ACC112 (cell line): ENCODE results near the gene PPP2R5C.

Source experiments
- H2AFZ ChIP-seq: fragments of 200-600 bp; sonication (generic); one replicate; pipeline ENCODE4 v1.6.0; 2017; ENCODE audit warnings: antibody characterized with exemption, low read length; ENCODE audit not compliant: unreplicated experiment
- H3K27ac ChIP-seq: fragments of 200-600 bp; sonication (generic); 2 replicates; pipeline ENCODE4 v1.5.1; 2014; ENCODE audit warnings: low read depth, mild to moderate bottlenecking, antibody characterized with exemption, low read length, moderate library complexity
- H3K27me3 ChIP-seq: fragments of 200-600 bp; sonication (generic); 2 replicates; pipeline ENCODE4 v1.6.1; 2014; ENCODE audit warnings: mild to moderate bottlenecking, antibody characterized with exemption, low read length, moderate library complexity, mixed read lengths; ENCODE audit not compliant: insufficient read depth
- H3K36me3 ChIP-seq: fragments of 200-600 bp; sonication (generic); 2 replicates; pipeline ENCODE4 v1.6.1; 2016; ENCODE audit warnings: mild to moderate bottlenecking, antibody characterized with exemption, low read length, moderate library complexity, mixed read lengths; ENCODE audit not compliant: insufficient read depth
- H3K4me1 ChIP-seq: fragments of 200-600 bp; sonication (generic); one replicate; pipeline ENCODE4 v1.6.1; 2016; ENCODE audit warnings: low read length, mixed read lengths; ENCODE audit not compliant: insufficient read depth, unreplicated experiment, control insufficient read depth
- H3K4me3 ChIP-seq: fragments of 200-600 bp; sonication (generic); 2 replicates; pipeline ENCODE4 v1.5.1; 2014; ENCODE audit warnings: mild to moderate bottlenecking, low read depth, low read length
- H3K79me2 ChIP-seq: fragments of 200-600 bp; sonication (generic); one replicate; pipeline ENCODE4 v1.6.0; 2016; ENCODE audit warnings: low read length; ENCODE audit not compliant: control insufficient read depth, unreplicated experiment, insufficient read depth

Gene PPP2R5C

GRCh38 chr14:101950100-101950499 lies 188.6 kb downstream of the PPP2R5C start:
- H3K27ac ChIP-seq, result no peak overlapping the region
- H3K4me3 ChIP-seq, result no peak overlapping the region
- peaks cover 5% of the 10 kb centered on the region for H3K4me1 ChIP-seq

GRCh38 chr14:101950516-101951215 lies 189.2 kb downstream of the PPP2R5C start:
- H3K79me2 ChIP-seq, result peaks cover 29% of the 10 kb centered on the region
- no peak overlapping the region; the same call in 1 of the 2 replicates for H3K4me3 ChIP-seq
- no peak overlapping the region for H3K27ac ChIP-seq
- no peak overlapping the region for H2AFZ ChIP-seq
- peaks cover 5% of the 10 kb centered on the region for H3K4me1 ChIP-seq
- H3K36me3 ChIP-seq, result no peaks in the 10 kb centered on the region
- no peaks in the 10 kb centered on the region for H3K27me3 ChIP-seq

More at GRCh38 chr14:101950100-101950499, 188.6 kb downstream of the PPP2R5C start:
- Histone ChIP-seq H3K79me2 (peaks cover 29% of the 10 kb centered on the region), H3K36me3 (no peaks in the 10 kb centered on the region), H2AFZ (no peak overlapping the region), H3K27me3 (no peaks in the 10 kb centered on the region)

- H3K79me2 ChIP-seq, result peaks cover 27% of the 10 kb centered on the region
- H3K4me1 ChIP-seq, result peaks cover 5% of the 10 kb centered on the region
- H3K27me3 ChIP-seq, result no peaks in the 10 kb centered on the region
- H3K4me3 ChIP-seq, result no peak overlapping the region
- no peak overlapping the region for H2AFZ ChIP-seq
- no peak overlapping the region for H3K27ac ChIP-seq
- no peaks in the 10 kb centered on the region for H3K36me3 ChIP-seq
These were observed 191.6 kb downstream of the PPP2R5C start for GRCh38 chr14:101953151-101953550.

GRCh38 chr14:101954501-101954900 lies 193.0 kb downstream of the PPP2R5C start:
- H2AFZ ChIP-seq, result no peak overlapping the region
- H3K27ac ChIP-seq, result no peak overlapping the region

GRCh38 chr14:101955695-101956161 lies 194.2 kb downstream of the PPP2R5C start:
- H3K27ac ChIP-seq, result no peak overlapping the region
- no peak overlapping the region for H2AFZ ChIP-seq
- H3K4me3 ChIP-seq, result no peak overlapping the region

More at GRCh38 chr14:101954501-101954900, 193.0 kb downstream of the PPP2R5C start:
- Histone ChIP-seq H3K27me3 (no peaks in the 10 kb centered on the region), H3K4me1 (peaks cover 5% of the 10 kb centered on the region), H3K36me3 (no peaks in the 10 kb centered on the region), H3K79me2 (peaks cover 16% of the 10 kb centered on the region), H3K4me3 (no peak overlapping the region)

GRCh38 chr14:101956179-101956885 lies 194.8 kb downstream of the PPP2R5C start:
- no peaks in the 10 kb centered on the region for H3K36me3 ChIP-seq
- no peaks in the 10 kb centered on the region for H3K27me3 ChIP-seq
- H3K27ac ChIP-seq, result no peak overlapping the region
- no peak overlapping the region for H2AFZ ChIP-seq
- no peaks in the 10 kb centered on the region for H3K4me1 ChIP-seq
- no peaks in the 10 kb centered on the region for H3K79me2 ChIP-seq
- H3K4me3 ChIP-seq, result no peak overlapping the region

More at GRCh38 chr14:101955695-101956161, 194.2 kb downstream of the PPP2R5C start:
- Histone ChIP-seq H3K36me3 (no peaks in the 10 kb centered on the region), H3K27me3 (no peaks in the 10 kb centered on the region), H3K79me2 (peaks cover 4% of the 10 kb centered on the region), H3K4me1 (no peaks in the 10 kb centered on the region)

- Histone ChIP-seq H3K79me2 (no peaks in the 10 kb centered on the region), H3K27ac (no peak overlapping the region), H3K27me3 (no peaks in the 10 kb centered on the region), H3K4me1 (peaks cover 10% of the 10 kb centered on the region), H2AFZ (no peak overlapping the region), H3K4me3 (no peak overlapping the region), H3K36me3 (no peaks in the 10 kb centered on the region)
These were observed 196.1 kb downstream of the PPP2R5C start for GRCh38 chr14:101957406-101958234.

- H3K79me2 ChIP-seq, result peaks cover 2% of the 10 kb centered on the region
- H3K27ac ChIP-seq, result no peak overlapping the region
- no peaks in the 10 kb centered on the region for H3K36me3 ChIP-seq
- H3K4me3 ChIP-seq, result no peak overlapping the region
- peaks cover 18% of the 10 kb centered on the region for H3K4me1 ChIP-seq
- H2AFZ ChIP-seq, result no peak overlapping the region
- no peaks in the 10 kb centered on the region for H3K27me3 ChIP-seq
These were observed 197.1 kb downstream of the PPP2R5C start for GRCh38 chr14:101958418-101959180.

GRCh38 chr14:101959277-101959676 lies 197.8 kb downstream of the PPP2R5C start:
- Histone ChIP-seq H2AFZ (no peak overlapping the region), H3K27ac (no peak overlapping the region), H3K4me1 (peaks cover 23% of the 10 kb centered on the region)

GRCh38 chr14:101960225-101960624 lies 198.7 kb downstream of the PPP2R5C start:
- Histone ChIP-seq H3K79me2 (peaks cover 15% of the 10 kb centered on the region), H2AFZ (no peak overlapping the region), H3K27ac (no peak overlapping the region), H3K27me3 (no peaks in the 10 kb centered on the region), H3K4me3 (no peak overlapping the region), H3K36me3 (no peaks in the 10 kb centered on the region), H3K4me1 (peaks cover 23% of the 10 kb centered on the region)

More at GRCh38 chr14:101959277-101959676, 197.8 kb downstream of the PPP2R5C start:
- Histone ChIP-seq H3K79me2 (peaks cover 6% of the 10 kb centered on the region), H3K36me3 (no peaks in the 10 kb centered on the region), H3K4me3 (no peak overlapping the region), H3K27me3 (no peaks in the 10 kb centered on the region)
